ENCODE results near the gene PHLPP1. TPM values are rescaled to one million over a fixed set of nuclear protein-coding genes. Genes with fewer than 3 reads are reported as not detected.
A peak's percentile ranks its signal among the peaks of the same experiment; 100 is the strongest.

PHLPP1 gene
- total RNA-seq, 4 donors from 2014 or later, result 5.5 to 9.7 (median 8.0) TPM

GRCh38 chr18:62720766-62721613 is 5.6 kb downstream of the PHLPP1 start:
- Histone ChIP-seq H3K9me3 (no peaks in the 10 kb centered on the region), H3K36me3 (no peaks in the 10 kb centered on the region), H3K4me3 (peak overlapping the region in 1 of 4 donors; percentile 2), H3K4me1 (peaks cover 45 to 52% of the 10 kb centered on the region in 2 donors), H3K27me3 (no peaks in the 10 kb centered on the region), H3K27ac (no peak overlapping the region)
- DNase-seq (no peak), ATAC-seq (no peak)
- TF ChIP-seq POLR2A (IDR thresholded peaks at IDR 0.05) (no peak), CTCF (IDR thresholded peaks at IDR 0.05 in 4 of 5, conservative IDR thresholded peaks at IDR 0.05 in 1 of 5) (no peak)
- intact Hi-C loops (cut with DNase I; ENCODE audit: low total_unique reads) (no loop called here), in situ Hi-C loops (cut with MboI; ENCODE audit: low sequenced_read_pairs in 4 of 4) (loop anchor here (25.0 kb wide), 4 partner anchors 266 to 716 kb away; partner anchors contain the start of genes PIGN (in 1 of the 4) and RELCH (in 1 of the 4))

GRCh38 chr18:62721839-62722795 is 6.8 kb downstream of the PHLPP1 start:
- DNase-seq (no peak), ATAC-seq (no peak)
- Histone ChIP-seq H3K4me3 (peak overlapping the region; percentile 0 to 18 (median 8)), H3K4me1 (peaks cover 42 to 50% of the 10 kb centered on the region in 2 donors), H3K27ac (peak overlapping the region in 2 of 4 donors; percentile 23 to 25), H3K36me3 (no peaks in the 10 kb centered on the region), H3K27me3 (no peaks in the 10 kb centered on the region), H3K9me3 (no peaks in the 10 kb centered on the region)
- in situ Hi-C loops (cut with MboI; ENCODE audit: low sequenced_read_pairs in 4 of 4), result loop anchor here (25.0 kb wide), 4 partner anchors 265 to 715 kb away; partner anchors contain the start of genes PIGN (in 1 of the 4) and RELCH (in 1 of the 4)
- intact Hi-C loops (cut with DNase I; ENCODE audit: low total_unique reads), result no loop called here
- TF ChIP-seq CTCF (IDR thresholded peaks at IDR 0.05 in 4 of 5, conservative IDR thresholded peaks at IDR 0.05 in 1 of 5), result no peak
- TF ChIP-seq POLR2A (IDR thresholded peaks at IDR 0.05), result no peak

GRCh38 chr18:62723666-62724281 is 8.4 kb downstream of the PHLPP1 start:
- no peak for ATAC-seq
- DNase-seq, result no peak
- no peak for TF ChIP-seq CTCF (IDR thresholded peaks at IDR 0.05 in 4 of 5, conservative IDR thresholded peaks at IDR 0.05 in 1 of 5)
- no peak for TF ChIP-seq POLR2A (IDR thresholded peaks at IDR 0.05)
- Histone ChIP-seq H3K9me3 (no peaks in the 10 kb centered on the region), H3K36me3 (no peaks in the 10 kb centered on the region), H3K4me3 (no peak overlapping the region), H3K27ac (no peak overlapping the region), H3K4me1 (peaks cover 29 to 43% of the 10 kb centered on the region in 2 donors), H3K27me3 (no peaks in the 10 kb centered on the region)
- intact Hi-C loops (cut with DNase I; ENCODE audit: low total_unique reads) (no loop called here), in situ Hi-C loops (cut with MboI; ENCODE audit: low sequenced_read_pairs in 4 of 4) (loop anchor here (25.0 kb wide), 4 partner anchors 264 to 714 kb away; partner anchors contain the start of genes PIGN (in 1 of the 4) and RELCH (in 1 of the 4))

- no peaks in the 10 kb centered on the region for H3K27me3 ChIP-seq
- peaks cover 10 to 28% of the 10 kb centered on the region in 2 donors for H3K4me1 ChIP-seq
- H3K27ac ChIP-seq, result no peak overlapping the region
- ATAC-seq (no peak), DNase-seq (no peak)
- intact Hi-C loops (cut with DNase I; ENCODE audit: low total_unique reads) (no loop called here), in situ Hi-C loops (cut with MboI; ENCODE audit: low sequenced_read_pairs in 4 of 4) (no loop called here)
- H3K4me3 ChIP-seq, result no peak overlapping the region
- TF ChIP-seq CTCF (IDR thresholded peaks at IDR 0.05 in 4 of 5, conservative IDR thresholded peaks at IDR 0.05 in 1 of 5), result no peak
- no peak for TF ChIP-seq POLR2A (IDR thresholded peaks at IDR 0.05)
- no peaks in the 10 kb centered on the region for H3K36me3 ChIP-seq
- H3K9me3 ChIP-seq, result no peaks in the 10 kb centered on the region
Measured at GRCh38 chr18:62725896-62726295, 10.6 kb downstream of the PHLPP1 start.

Measured in gastrocnemius medialis (tissue), 4 donors.